NCI-H1930 (cell line): ENCODE data around the gene HMMR.

Experiments used
- DNase-seq, 2 experiments: peaks; one replicate each; lab custom pipeline; 2025; lab: John Stamatoyannopoulos, UW

HMMR gene

GRCh38 chr5:163459462-163459818, 992 bp upstream of the HMMR start:
- DNase-seq: no peak

GRCh38 chr5:163459819-163460561, 442 bp upstream of the HMMR start, which contains the start of gene NUDCD2:
Gene NUDCD2, minus strand, starts transcription at chr5:163460102. Its CDS starts 52 bp downstream, at chr5:163460050.
- peak; percentile 88 to 90 for DNase-seq

- no peak for DNase-seq
Observed at GRCh38 chr5:163463063-163463435, 2.6 kb downstream of the HMMR start.

GRCh38 chr5:163467682-163468081, 7.2 kb downstream of the HMMR start:
- no peak for DNase-seq

GRCh38 chr5:163473635-163474243, 13.3 kb downstream of the HMMR start:
- no peak for DNase-seq

- DNase-seq: no peak
Observed at GRCh38 chr5:163475411-163475810, 15.0 kb downstream of the HMMR start.

- DNase-seq: no peak
Observed at GRCh38 chr5:163478126-163478981, 17.9 kb downstream of the HMMR start.

- DNase-seq: no peak
Observed at GRCh38 chr5:163478982-163479271, 18.5 kb downstream of the HMMR start.

- DNase-seq: no peak
Observed at GRCh38 chr5:163489055-163489744, 28.8 kb downstream of the HMMR start.

- DNase-seq: no peak
Observed at GRCh38 chr5:163489745-163490075, 29.3 kb downstream of the HMMR start.

- no peak for DNase-seq
Observed at GRCh38 chr5:163496286-163496685, 35.9 kb downstream of the HMMR start.

GRCh38 chr5:163497315-163497714, 36.9 kb downstream of the HMMR start:
- no peak for DNase-seq

GRCh38 chr5:163498886-163499285, 38.5 kb downstream of the HMMR start:
- DNase-seq: no peak

GRCh38 chr5:163502521-163502920, 42.1 kb downstream of the HMMR start:
- DNase-seq: no peak

- no peak for DNase-seq
Observed at GRCh38 chr5:163503106-163504078, 43.0 kb downstream of the HMMR start.

- DNase-seq: no peak
Observed at GRCh38 chr5:163504079-163504931, 43.9 kb downstream of the HMMR start.

- no peak for DNase-seq
Observed at GRCh38 chr5:163505049-163505367, 44.6 kb downstream of the HMMR start.

GRCh38 chr5:163505368-163506094, 45.1 kb downstream of the HMMR start, which contains the start of gene MAT2B:
Gene MAT2B, plus strand, starts transcription at chr5:163505619. Its CDS starts 68 bp downstream, at chr5:163505687.
- peak; percentile 78 to 79 for DNase-seq

- no peak for DNase-seq
Observed at GRCh38 chr5:163506095-163506457, 45.6 kb downstream of the HMMR start.

GRCh38 chr5:163506726-163507125, 46.3 kb downstream of the HMMR start:
- DNase-seq: no peak
